H1 (cell line): Measurements from ENCODE around the gene PLXND1. TPM values are rescaled to one million over a fixed set of nuclear protein-coding genes. Genes with fewer than 3 reads are reported as not detected.

Experiments used
- ATF2 ChIP-seq: IDR thresholded peaks from 2 replicates; pipeline ENCODE4 v1.6.1; 2012; ENCODE audit warnings: low read length, inconsistent platforms
- BACH1 ChIP-seq: IDR thresholded peaks from 2 replicates; pipeline ENCODE4 v1.6.1; 2012; ENCODE audit warnings: low read length, improper control_type of control experiment
- CHD7 ChIP-seq: fragments of 300-600 bp; sonication (generic); IDR thresholded peaks from 2 replicates; pipeline ENCODE4 v1.7.1; 2012; ENCODE audit warnings: low read length, moderate library complexity, mild to moderate bottlenecking, inconsistent platforms; ENCODE audit not compliant: insufficient replicate concordance
- JUND ChIP-seq: IDR thresholded peaks from 2 replicates; pipeline ENCODE4 v1.6.1; 2011; ENCODE audit warnings: mild to moderate bottlenecking, improper control_type of control experiment, low read length
- NANOG ChIP-seq: IDR thresholded peaks from 2 replicates; pipeline ENCODE4 v1.6.1; 2011; ENCODE audit warnings: low read length, low read depth, mild to moderate bottlenecking, inconsistent platforms; ENCODE audit not compliant: insufficient read depth, poor library complexity, severe bottlenecking
- SP1 ChIP-seq: IDR thresholded peaks from 2 replicates; pipeline ENCODE4 v1.6.1; 2011; ENCODE audit warnings: low read depth, low read length
- TEAD4 ChIP-seq: IDR thresholded peaks from 2 replicates; pipeline ENCODE4 v1.6.1; 2012; ENCODE audit warnings: low read depth, low read length, inconsistent platforms, mixed read lengths
- polyA plus RNA-seq, 7 experiments: library from polyadenylated mRNA; depleted of rRNA in 3 of 7; stranded (reverse) in 5 of 7; unstranded in 2 of 7; fragments of >200 nt in 5 of 7; fragments of 200-250 nt in 2 of 7; gene quantifications; 1 replicate in 5 of 7; 2 replicates in 1 of 7; 4 replicates in 1 of 7; pipeline versions ENCODE4 v1.2.1 to v1.2.3, GENCODE V29; 2011 to 2013; ENCODE audit warnings: missing spikeins in 2 of 7, mixed read lengths in 2 of 7
- total RNA-seq: library from RNA; stranded (reverse); fragmentation: NEBNext Ultra II Directional; extraction: Animal tissue kit (Norgen Biotek cat#: 25700); gene quantifications from 2 replicates; pipeline ENCODE4 v1.2.1, GENCODE V29; 2021

PLXND1 gene
- total and polyA plus RNA-seq, 2 of the 8 experiments (the other 6 are each of a cell fraction or from before 2014, with no cell fraction given): 17.7 to 66.4 TPM

- TF ChIP-seq CHD7 (no peak), NANOG (no peak), TEAD4 (no peak), JUND (no peak), BACH1 (no peak), SP1 (no peak), ATF2 (no peak)
- TF ChIP-seq, all 59 proteins: peak for 0
Observed at GRCh38 chr3:129601713-129602112, 4.8 kb downstream of the PLXND1 start (continued).
